ENCODE data around the gene FUS.

- TF ChIP-seq CTCF (conservative IDR thresholded peaks at IDR 0.05 in 1 of 2, IDR thresholded peaks at IDR 0.05 in 1 of 2; ENCODE audit: low read depth in 1 of 2, low read length in 2 of 2) (no peak), EZH2 (IDR thresholded peaks at IDR 0.05; ENCODE audit: low read length, missing control alignments) (no peak)
These were observed 22.8 kb upstream of the FUS start for GRCh38 chr16:31157136-31157535.
